ENCODE results near the gene RNF150.

- no peak for TF ChIP-seq CTCF (IDR thresholded peaks at IDR 0.05; ENCODE audit: poor library complexity, severe bottlenecking)
- TF ChIP-seq EP300 (conservative IDR thresholded peaks at IDR 0.05; ENCODE audit: poor library complexity, severe bottlenecking), result no peak
- no peak for TF ChIP-seq RAD21 (conservative IDR thresholded peaks at IDR 0.05)
- TF ChIP-seq POLR2AphosphoS5 (IDR thresholded peaks at IDR 0.05), result no peak
- TF ChIP-seq EZH2 (IDR thresholded peaks at IDR 0.05; ENCODE audit: borderline replicate concordance, insufficient read depth, low read length, poor library complexity, severe bottlenecking), result no peak
- no peak for TF ChIP-seq TAF1 (IDR thresholded peaks at IDR 0.05; ENCODE audit: low read depth)
- no peak for TF ChIP-seq MXI1 (conservative IDR thresholded peaks at IDR 0.05; ENCODE audit: poor library complexity, severe bottlenecking)
- no peak for TF ChIP-seq REST (IDR thresholded peaks at IDR 0.05; ENCODE audit: borderline replicate concordance)
These were observed 245.2 kb downstream of the RNF150 start for GRCh38 chr4:140888054-140888453.

Measured in neural cell (in vitro differentiated cells).